ENCODE measurements around the gene PEAK1. TPM values are rescaled to one million over a fixed set of nuclear protein-coding genes. Genes with fewer than 3 reads are reported as not detected.

PEAK1 gene
- polyA plus RNA-seq, 1 experiment: 52.1 TPM

DNA sequence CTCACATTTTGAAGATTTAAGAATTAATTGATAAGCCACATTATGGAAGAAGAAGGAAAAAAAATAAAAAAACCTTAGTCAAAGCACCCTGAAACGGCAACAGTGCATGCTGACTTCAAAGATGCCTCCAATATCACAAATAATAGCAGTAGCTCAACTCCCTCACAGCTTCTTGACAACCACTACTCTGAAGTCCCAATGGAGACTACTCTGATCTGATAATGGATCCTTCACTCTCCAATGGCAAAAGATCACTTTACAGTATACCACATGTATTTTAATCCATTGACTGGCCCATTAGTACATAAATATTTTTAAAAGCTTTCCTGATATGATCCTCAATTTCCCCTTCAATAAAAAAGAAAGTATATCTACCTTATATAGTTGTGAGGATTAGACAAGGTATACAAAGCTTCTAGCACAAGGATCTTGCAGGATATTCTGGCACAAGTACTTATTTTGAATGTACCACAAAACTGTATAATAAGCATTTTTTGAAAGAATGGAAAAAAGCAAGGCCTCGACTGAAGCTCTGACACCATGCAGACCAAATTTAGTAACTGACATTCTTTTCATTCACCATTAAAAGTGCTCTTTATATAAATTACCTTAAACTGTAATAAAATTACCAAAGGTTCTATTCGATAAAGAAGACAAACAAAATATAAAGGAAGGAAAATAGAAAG lies 91.9 kb downstream of the PEAK1 start:
- DNase-seq (ENCODE audit: low read depth, low spot score): no peak
- POLR2A ChIA-PET: no interaction called here
- Histone ChIP-seq H3K9me3 (ENCODE audit: control insufficient read depth, insufficient read depth, low read length) (no peaks in the 10 kb centered on the region), H3K27me3 (ENCODE audit: control insufficient read depth, insufficient read depth, low read length) (no peaks in the 10 kb centered on the region), H3K27ac (ENCODE audit: low read depth, low read length) (no peak overlapping the region), H3K4me3 (ENCODE audit: low read depth, low read length) (no peak overlapping the region)
- TF ChIP-seq, protein P1, sequence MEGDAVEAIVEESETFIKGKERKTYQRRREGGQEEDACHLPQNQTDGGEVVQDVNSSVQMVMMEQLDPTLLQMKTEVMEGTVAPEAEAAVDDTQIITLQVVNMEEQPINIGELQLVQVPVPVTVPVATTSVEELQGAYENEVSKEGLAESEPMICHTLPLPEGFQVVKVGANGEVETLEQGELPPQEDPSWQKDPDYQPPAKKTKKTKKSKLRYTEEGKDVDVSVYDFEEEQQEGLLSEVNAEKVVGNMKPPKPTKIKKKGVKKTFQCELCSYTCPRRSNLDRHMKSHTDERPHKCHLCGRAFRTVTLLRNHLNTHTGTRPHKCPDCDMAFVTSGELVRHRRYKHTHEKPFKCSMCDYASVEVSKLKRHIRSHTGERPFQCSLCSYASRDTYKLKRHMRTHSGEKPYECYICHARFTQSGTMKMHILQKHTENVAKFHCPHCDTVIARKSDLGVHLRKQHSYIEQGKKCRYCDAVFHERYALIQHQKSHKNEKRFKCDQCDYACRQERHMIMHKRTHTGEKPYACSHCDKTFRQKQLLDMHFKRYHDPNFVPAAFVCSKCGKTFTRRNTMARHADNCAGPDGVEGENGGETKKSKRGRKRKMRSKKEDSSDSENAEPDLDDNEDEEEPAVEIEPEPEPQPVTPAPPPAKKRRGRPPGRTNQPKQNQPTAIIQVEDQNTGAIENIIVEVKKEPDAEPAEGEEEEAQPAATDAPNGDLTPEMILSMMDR (IDR thresholded peaks at IDR 0.05; ENCODE audit: low read depth, low read length): no peak
- CTCF ChIA-PET: interaction anchor here (1.4 kb wide), 1 partner anchor 215 kb away, joined by 5 read pairs; no protein-coding TSS in a partner anchor

DNA sequence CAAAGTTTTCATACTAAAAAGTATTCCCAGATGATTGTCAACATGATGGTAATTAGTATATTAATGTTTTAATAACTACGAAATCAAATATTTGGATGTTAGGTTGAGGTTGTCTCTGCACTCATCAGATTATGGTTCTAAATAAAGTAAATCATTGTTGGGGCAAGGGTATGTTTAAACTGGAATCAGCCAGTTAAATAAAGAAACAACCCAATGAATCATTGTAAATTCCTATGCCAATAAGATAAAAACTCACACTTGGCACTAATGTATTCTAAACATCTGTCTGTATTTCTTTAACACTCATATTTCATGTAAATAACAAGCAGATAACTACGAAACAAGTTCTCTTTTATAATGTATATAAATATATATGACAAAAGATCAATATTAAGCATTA lies 92.7 kb downstream of the PEAK1 start:
- H3K27ac ChIP-seq (ENCODE audit: low read depth, low read length): no peak overlapping the region

DNA sequence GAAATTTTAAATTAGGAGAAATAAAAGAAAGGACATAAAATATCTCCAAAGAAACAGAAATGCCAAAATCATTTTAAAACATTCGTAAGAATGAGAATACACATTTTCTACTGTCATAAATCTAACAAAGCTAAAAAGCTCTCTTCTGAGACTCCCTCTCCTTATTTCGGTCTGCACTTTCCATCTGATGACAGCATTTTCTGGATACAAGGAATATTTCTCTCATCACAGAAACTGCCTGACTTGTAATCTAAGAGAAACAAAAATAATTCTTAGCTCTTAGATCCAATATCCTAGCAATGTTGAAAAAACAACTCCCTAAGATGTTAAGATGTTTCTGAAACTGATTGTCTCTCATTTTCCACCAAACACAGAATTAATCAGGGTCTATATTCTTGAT lies 93.5 kb downstream of the PEAK1 start:
- Histone ChIP-seq H3K27ac (ENCODE audit: low read depth, low read length) (no peak overlapping the region), H3K9me3 (ENCODE audit: control insufficient read depth, insufficient read depth, low read length) (no peaks in the 10 kb centered on the region), H3K4me3 (ENCODE audit: low read depth, low read length) (no peak overlapping the region), H3K27me3 (ENCODE audit: control insufficient read depth, insufficient read depth, low read length) (no peaks in the 10 kb centered on the region)
- CTCF ChIA-PET: interaction anchor here (1.1 to 2.0 kb wide), 2 partner anchors 171 to 217 kb away, joined by 4 to 7 read pairs; no protein-coding TSS in a partner anchor
- TF ChIP-seq, protein P1 (IDR thresholded peaks at IDR 0.05; ENCODE audit: low read depth, low read length): no peak
- POLR2A ChIA-PET: interaction anchor here (0.5 kb wide), 1 partner anchor 29 kb away, joined by 5 read pairs; no protein-coding TSS in a partner anchor
- DNase-seq (ENCODE audit: low read depth, low spot score): no peak

More for the DNA sequence above, 92.7 kb downstream of the PEAK1 start:
- ChIA-PET CTCF (no interaction called here), POLR2A (no interaction called here)
- DNase-seq (ENCODE audit: low read depth, low spot score): no peak
- Histone ChIP-seq H3K4me3 (ENCODE audit: low read depth, low read length) (no peak overlapping the region), H3K9me3 (ENCODE audit: control insufficient read depth, insufficient read depth, low read length) (no peaks in the 10 kb centered on the region), H3K27me3 (ENCODE audit: control insufficient read depth, insufficient read depth, low read length) (no peaks in the 10 kb centered on the region)
- TF ChIP-seq, protein P1 (IDR thresholded peaks at IDR 0.05; ENCODE audit: low read depth, low read length): no peak

DNA sequence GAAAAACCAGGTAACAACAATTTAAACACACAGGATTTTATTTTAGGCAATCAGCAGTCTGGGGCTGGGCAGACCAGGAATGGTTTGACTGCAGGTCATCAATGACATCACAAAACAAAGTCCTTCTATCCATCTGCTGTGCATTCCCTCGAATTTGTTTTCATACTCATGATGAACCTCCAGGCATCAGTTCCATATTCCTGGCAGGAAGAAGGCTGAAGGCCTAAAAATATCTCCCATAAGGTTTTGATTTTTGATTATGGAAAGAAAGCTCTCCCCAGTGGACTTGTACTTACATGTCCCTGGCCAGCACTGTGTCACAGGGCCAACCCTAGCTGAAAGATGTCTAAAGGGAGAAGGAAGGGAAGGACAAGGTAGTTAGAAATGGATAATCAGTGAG lies 107.4 kb downstream of the PEAK1 start:
- TF ChIP-seq, protein P1 (IDR thresholded peaks at IDR 0.05; ENCODE audit: low read depth, low read length): no peak
- Histone ChIP-seq H3K27me3 (ENCODE audit: control insufficient read depth, insufficient read depth, low read length) (no peaks in the 10 kb centered on the region), H3K27ac (ENCODE audit: low read depth, low read length) (no peak overlapping the region), H3K4me3 (ENCODE audit: low read depth, low read length) (no peak overlapping the region), H3K9me3 (ENCODE audit: control insufficient read depth, insufficient read depth, low read length) (no peaks in the 10 kb centered on the region)
- CTCF ChIA-PET: no interaction called here
- POLR2A ChIA-PET: no interaction called here
- no peak for DNase-seq (ENCODE audit: low read depth, low spot score)

DNA sequence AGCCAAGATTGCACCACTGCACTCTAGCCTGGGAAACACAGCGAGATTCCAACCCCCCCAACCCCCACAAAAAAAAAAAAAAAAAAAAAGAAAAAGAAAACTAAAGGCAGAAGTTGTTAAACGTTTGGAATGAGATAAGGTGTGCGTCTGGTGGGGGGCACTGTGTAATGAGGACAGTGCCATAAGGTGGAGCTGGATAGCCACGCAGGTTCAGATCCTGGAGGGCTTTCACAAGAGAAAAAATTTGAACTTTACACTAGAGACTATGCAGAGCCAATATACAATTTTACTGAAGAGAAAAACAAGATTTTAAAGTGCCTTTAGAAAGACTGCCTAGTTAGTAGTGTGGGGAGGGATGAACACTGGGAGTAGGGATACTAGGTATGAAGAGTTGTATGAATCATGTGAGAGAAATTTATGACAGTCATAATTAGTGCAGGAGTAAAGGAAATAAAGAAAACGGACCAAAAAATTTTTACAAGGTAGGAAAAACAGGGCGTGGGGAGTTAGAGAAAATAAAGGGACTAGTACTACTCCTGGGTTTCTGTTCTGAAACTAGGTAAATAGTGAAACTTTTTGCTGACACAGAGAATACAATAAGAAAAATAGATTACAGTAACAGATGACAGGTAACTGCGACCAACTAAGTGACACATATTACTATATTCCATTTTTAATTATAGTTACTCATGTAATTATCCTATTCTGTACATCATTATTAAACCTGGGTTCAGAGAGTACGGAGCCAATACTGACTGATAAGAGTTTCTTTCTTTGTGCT lies 108.1 kb downstream of the PEAK1 start:
- Histone ChIP-seq H3K27ac (ENCODE audit: low read depth, low read length) (no peak overlapping the region), H3K4me3 (ENCODE audit: low read depth, low read length) (no peak overlapping the region), H3K9me3 (ENCODE audit: control insufficient read depth, insufficient read depth, low read length) (no peaks in the 10 kb centered on the region), H3K27me3 (ENCODE audit: control insufficient read depth, insufficient read depth, low read length) (no peaks in the 10 kb centered on the region)
- TF ChIP-seq, protein P1 (IDR thresholded peaks at IDR 0.05; ENCODE audit: low read depth, low read length): no peak
- ChIA-PET POLR2A (no interaction called here), CTCF (interaction anchor here (0.8 kb wide), 1 partner anchor 193 kb away, joined by 4 read pairs; no protein-coding TSS in a partner anchor)
- no peak for DNase-seq (ENCODE audit: low read depth, low spot score)

Data from AG04450 (cell line).